Neural cell (in vitro differentiated cells): ENCODE results near the gene FBXO2. TPM values are rescaled to one million over a fixed set of nuclear protein-coding genes. Genes with fewer than 3 reads are reported as not detected.

ENCODE experiments used
- H2AFZ ChIP-seq: fragments of 200-600, 300-800 bp; sonication (generic), shearing (Covaris generic); 2 replicates; pipeline ENCODE4 v1.6.0; 2014; ENCODE audit warnings: low read depth, mild to moderate bottlenecking, antibody characterized with exemption, low read length, moderate library complexity
- H3F3A ChIP-seq: fragments of 200-600 bp; shearing (Covaris generic); 2 replicates; pipeline ENCODE4 v1.6.1; 2016; ENCODE audit warnings: mild to moderate bottlenecking, moderate library complexity, mixed read lengths, antibody characterized with exemption, low read length; ENCODE audit not compliant: insufficient read depth, poor library complexity, severe bottlenecking
- H3K27ac ChIP-seq: fragments of 200-600, 300-800 bp; sonication (generic), shearing (Covaris generic); 2 replicates; pipeline ENCODE4 v1.5.1; 2014; ENCODE audit warnings: mild to moderate bottlenecking, low read length, moderate library complexity
- H3K27me3 ChIP-seq: fragments of 300-800, 200-600 bp; sonication (generic), shearing (Covaris generic); 2 replicates; pipeline ENCODE4 v1.6.0; 2014; ENCODE audit warnings: mild to moderate bottlenecking, low read depth, low read length, moderate library complexity; ENCODE audit not compliant: insufficient read depth
- H3K36me3 ChIP-seq: fragments of 300-800, 200-600 bp; sonication (generic), shearing (Covaris generic); 2 replicates; pipeline ENCODE4 v1.5.1; 2014; ENCODE audit warnings: mild to moderate bottlenecking, antibody characterized with exemption, low read length, moderate library complexity; ENCODE audit not compliant: insufficient read depth
- H3K4me2 ChIP-seq: fragments of 300-800, 200-600 bp; sonication (generic), shearing (Covaris generic); 2 replicates; pipeline ENCODE4 v1.6.0; 2014; ENCODE audit warnings: mild to moderate bottlenecking, low read length
- H3K4me3 ChIP-seq: fragments of 300-800, 200-600 bp; sonication (generic), shearing (Covaris generic); 2 replicates; pipeline ENCODE4 v1.5.1; 2014; ENCODE audit warnings: mild to moderate bottlenecking, low read length, moderate library complexity
- H3K79me2 ChIP-seq: fragments of 200-600 bp; shearing (Covaris generic); replicated peaks from 2 replicates; pipeline ENCODE4 v1.6.0; 2014; ENCODE audit warnings: mild to moderate bottlenecking, low read length, moderate library complexity; ENCODE audit not compliant: insufficient read depth
- H3K9ac ChIP-seq: fragments of 300-800, 200-600 bp; sonication (generic), shearing (Covaris generic); 2 replicates; pipeline ENCODE4 v1.6.1; 2016; ENCODE audit warnings: mild to moderate bottlenecking, low read length, mixed read lengths
- H3K9me2 ChIP-seq: fragments of 200-600 bp; shearing (Covaris generic); 2 replicates; pipeline ENCODE4 v1.6.1; 2016; ENCODE audit warnings: mild to moderate bottlenecking, low read length, mixed read lengths; ENCODE audit not compliant: insufficient read depth
- H3K9me3 ChIP-seq: fragments of 200-600, 300-800 bp; sonication (generic), shearing (Covaris generic); 2 replicates; pipeline ENCODE4 v1.6.1; 2016; ENCODE audit warnings: mild to moderate bottlenecking, mixed run types, low read length, moderate library complexity, mixed read lengths
- H4K20me1 ChIP-seq: fragments of 200-600 bp; shearing (Covaris generic); 2 replicates; pipeline ENCODE4 v1.6.1; 2016; ENCODE audit warnings: mild to moderate bottlenecking, mixed run types; ENCODE audit not compliant: insufficient read depth
- EP300 ChIP-seq: fragments of 450-650 bp; conservative IDR thresholded peaks from 2 replicates; pipeline ENCODE4 v1.6.1; 2014; ENCODE audit warnings: antibody characterized with exemption, mild to moderate bottlenecking, moderate library complexity; ENCODE audit not compliant: poor library complexity, severe bottlenecking
- EZH2 ChIP-seq: fragments of 200-600, 300-800 bp; shearing (Covaris generic), sonication (generic); IDR thresholded peaks from 2 replicates; pipeline ENCODE4 v1.6.1; 2014; ENCODE audit warnings: antibody characterized with exemption, low read length, borderline replicate concordance, mild to moderate bottlenecking; ENCODE audit not compliant: insufficient read depth, poor library complexity, severe bottlenecking
- MXI1 ChIP-seq: fragments of 450-650 bp; conservative IDR thresholded peaks from 2 replicates; pipeline ENCODE4 v1.6.1; 2014; ENCODE audit warnings: antibody characterized with exemption, mild to moderate bottlenecking; ENCODE audit not compliant: poor library complexity, severe bottlenecking
- POLR2AphosphoS5 ChIP-seq: IDR thresholded peaks from 2 replicates; pipeline ENCODE4 v1.6.1; 2012
- RAD21 ChIP-seq: fragments of 450-650 bp; conservative IDR thresholded peaks from 2 replicates; pipeline ENCODE4 v1.6.1; 2014; ENCODE audit warnings: antibody characterized with exemption, mild to moderate bottlenecking, moderate library complexity
- REST ChIP-seq: IDR thresholded peaks from 2 replicates; pipeline ENCODE4 v1.6.1; 2012; ENCODE audit warnings: borderline replicate concordance
- SMC3 ChIP-seq: fragments of 450-650 bp; conservative IDR thresholded peaks from 2 replicates; pipeline ENCODE4 v1.6.1; 2014; ENCODE audit warnings: antibody characterized with exemption, mild to moderate bottlenecking, moderate library complexity; ENCODE audit not compliant: poor library complexity
- TAF1 ChIP-seq: IDR thresholded peaks from 2 replicates; pipeline ENCODE4 v1.6.1; 2012; ENCODE audit warnings: low read depth
- polyA plus RNA-seq: library from polyadenylated mRNA; depleted of rRNA; stranded (reverse); fragments of >200 nt; gene quantifications from 2 replicates; pipeline ENCODE4 v1.2.3, GENCODE V29; 2014
- TF ChIP-seq, protein P1 (sequence below): fragments of 450-650 bp; IDR thresholded peaks from 2 replicates; pipeline ENCODE4 v1.5.1; 2014; ENCODE audit warnings: antibody characterized with exemption, mild to moderate bottlenecking, moderate library complexity; ENCODE audit not compliant: poor library complexity, severe bottlenecking

The FBXO2 gene
- polyA plus RNA-seq, 1 donor from 2014 or later: 16.6 TPM

DNA sequence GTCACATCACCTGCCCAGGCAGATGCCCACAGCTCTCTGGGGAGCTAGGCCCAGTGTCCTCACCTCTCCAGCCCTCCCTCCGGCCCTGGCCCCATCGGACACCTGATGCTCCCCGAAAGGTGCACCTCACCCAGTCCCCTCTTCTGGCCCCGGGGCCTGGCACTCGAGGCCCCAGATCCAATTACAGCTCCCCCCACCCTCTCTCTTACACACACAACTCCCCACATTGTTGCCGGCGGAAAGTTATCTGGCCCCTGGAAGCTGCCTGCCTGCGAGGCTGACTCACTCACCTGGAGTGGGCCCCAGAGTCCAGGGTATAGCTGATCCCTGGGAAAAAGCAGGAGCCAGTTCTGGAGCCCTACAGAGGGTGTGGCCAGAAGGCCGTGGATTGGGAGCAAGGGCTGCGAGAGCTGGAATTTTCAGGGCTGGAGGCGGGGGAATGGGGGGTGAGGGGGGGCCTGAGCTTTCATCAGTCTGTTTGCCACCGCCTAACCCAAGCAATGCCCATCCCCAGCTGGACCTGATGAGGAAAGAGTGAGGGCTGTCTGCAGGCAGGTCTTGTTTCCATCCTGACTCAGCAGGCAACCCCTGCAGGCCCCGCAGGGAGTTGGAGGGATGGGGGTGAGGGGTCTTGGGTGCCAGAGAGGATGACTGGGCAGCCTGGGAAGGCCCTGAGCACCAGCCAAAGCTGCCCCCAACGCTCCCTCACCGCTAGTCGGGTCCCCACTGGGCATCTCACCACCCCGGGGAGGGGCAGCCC is 948 bp downstream of the FBXO2 start:
- no peaks in the 10 kb centered on the region for H3F3A ChIP-seq
- H3K9ac ChIP-seq: no peak overlapping the region
- no peaks in the 10 kb centered on the region for H3K27me3 ChIP-seq
- no peak overlapping the region for H3K27ac ChIP-seq
- no peaks in the 10 kb centered on the region for H3K9me2 ChIP-seq
- H2AFZ ChIP-seq: no peak overlapping the region
- TF ChIP-seq RAD21 (no peak), POLR2AphosphoS5 (no peak), EP300 (no peak), MXI1 (no peak), SMC3 (no peak), TAF1 (no peak), EZH2 (no peak), REST (no peak)
- TF ChIP-seq, protein P1, sequence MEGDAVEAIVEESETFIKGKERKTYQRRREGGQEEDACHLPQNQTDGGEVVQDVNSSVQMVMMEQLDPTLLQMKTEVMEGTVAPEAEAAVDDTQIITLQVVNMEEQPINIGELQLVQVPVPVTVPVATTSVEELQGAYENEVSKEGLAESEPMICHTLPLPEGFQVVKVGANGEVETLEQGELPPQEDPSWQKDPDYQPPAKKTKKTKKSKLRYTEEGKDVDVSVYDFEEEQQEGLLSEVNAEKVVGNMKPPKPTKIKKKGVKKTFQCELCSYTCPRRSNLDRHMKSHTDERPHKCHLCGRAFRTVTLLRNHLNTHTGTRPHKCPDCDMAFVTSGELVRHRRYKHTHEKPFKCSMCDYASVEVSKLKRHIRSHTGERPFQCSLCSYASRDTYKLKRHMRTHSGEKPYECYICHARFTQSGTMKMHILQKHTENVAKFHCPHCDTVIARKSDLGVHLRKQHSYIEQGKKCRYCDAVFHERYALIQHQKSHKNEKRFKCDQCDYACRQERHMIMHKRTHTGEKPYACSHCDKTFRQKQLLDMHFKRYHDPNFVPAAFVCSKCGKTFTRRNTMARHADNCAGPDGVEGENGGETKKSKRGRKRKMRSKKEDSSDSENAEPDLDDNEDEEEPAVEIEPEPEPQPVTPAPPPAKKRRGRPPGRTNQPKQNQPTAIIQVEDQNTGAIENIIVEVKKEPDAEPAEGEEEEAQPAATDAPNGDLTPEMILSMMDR: no peak
- H3K4me2 ChIP-seq: no peak overlapping the region
- H4K20me1 ChIP-seq: no peaks in the 10 kb centered on the region
- no peaks in the 10 kb centered on the region for H3K79me2 ChIP-seq
- peak overlapping the region; percentile 66 for H3K4me3 ChIP-seq
- no peaks in the 10 kb centered on the region for H3K9me3 ChIP-seq
- peaks cover 4% of the 10 kb centered on the region for H3K36me3 ChIP-seq

- Histone ChIP-seq H3K9me2 (no peaks in the 10 kb centered on the region), H4K20me1 (no peaks in the 10 kb centered on the region), H3K36me3 (no peaks in the 10 kb centered on the region), H3K27ac (no peak overlapping the region), H3K27me3 (no peaks in the 10 kb centered on the region), H2AFZ (no peak overlapping the region), H3K4me2 (no peak overlapping the region), H3K4me3 (no peak overlapping the region), H3F3A (no peaks in the 10 kb centered on the region), H3K9me3 (no peaks in the 10 kb centered on the region), H3K79me2 (no peaks in the 10 kb centered on the region), H3K9ac (no peak overlapping the region)
- TF ChIP-seq EP300: no peak
- no peak for TF ChIP-seq RAD21
- TF ChIP-seq EZH2: no peak
- TF ChIP-seq MXI1: no peak
- TF ChIP-seq, protein P1: no peak
- TF ChIP-seq TAF1: no peak
- no peak for TF ChIP-seq POLR2AphosphoS5
- no peak for TF ChIP-seq SMC3
- no peak for TF ChIP-seq REST
Measured at GRCh38 chr1:11652203-11652780, 1.9 kb downstream of the FBXO2 start.
